Mesenchymal stem cell (in vitro differentiated cells and primary cell): ENCODE data around the gene RCAN3.
A peak's percentile ranks its signal among the peaks of the same experiment; 100 is the strongest.

ENCODE experiments used
- DNase-seq: peaks from one replicate; pipeline ENCODE4 v3.0.0-alpha.2; 2013
- H2AFZ ChIP-seq: one replicate; pipeline ENCODE4 v1.6.1; 2013; ENCODE audit warnings: low read depth, mild to moderate bottlenecking, control low read depth, inconsistent platforms, low read length, moderate library complexity
- H2AK5ac ChIP-seq: 2 replicates; pipeline ENCODE4 v1.6.1; 2013; ENCODE audit warnings: low read length, moderate library complexity, mild to moderate bottlenecking, inconsistent platforms; ENCODE audit not compliant: severe bottlenecking
- H2BK120ac ChIP-seq: one replicate; pipeline ENCODE4 v1.6.1; 2013; ENCODE audit warnings: low read depth, mild to moderate bottlenecking, inconsistent platforms, low read length, moderate library complexity
- H2BK12ac ChIP-seq, 2 experiments: one replicate each; pipeline ENCODE4 v1.6.1; 2013; ENCODE audit warnings: inconsistent platforms in 2 of 2, low read length in 2 of 2, mild to moderate bottlenecking in 2 of 2, moderate library complexity in 2 of 2, control low read depth in 1 of 2
- H2BK15ac ChIP-seq: one replicate; pipeline ENCODE4 v1.6.1; 2013; ENCODE audit warnings: mild to moderate bottlenecking, low read depth, inconsistent platforms; ENCODE audit not compliant: poor library complexity, severe bottlenecking
- H2BK5ac ChIP-seq: 2 replicates; pipeline ENCODE4 v1.6.1; 2013; ENCODE audit warnings: low read depth, mild to moderate bottlenecking, low read length, control low read depth, inconsistent platforms; ENCODE audit not compliant: poor library complexity, severe bottlenecking
- H3K14ac ChIP-seq, 2 experiments: one replicate each; pipeline ENCODE4 v1.6.1; 2013; ENCODE audit warnings: inconsistent platforms in 2 of 2, low read length in 2 of 2, control low read depth in 1 of 2, mild to moderate bottlenecking in 1 of 2, moderate library complexity in 1 of 2
- H3K18ac ChIP-seq, 2 experiments: one replicate each; pipeline ENCODE4 v1.6.1; 2013; ENCODE audit warnings: inconsistent platforms in 2 of 2, low read length in 2 of 2, control low read depth in 1 of 2, low read depth in 1 of 2, mild to moderate bottlenecking in 1 of 2
- H3K23ac ChIP-seq, 2 experiments: one replicate each; pipeline ENCODE4 v1.6.1; 2013; ENCODE audit warnings: inconsistent platforms in 2 of 2, low read length in 2 of 2, mild to moderate bottlenecking in 2 of 2, moderate library complexity in 2 of 2, control low read depth in 1 of 2
- H3K27ac ChIP-seq: 2 replicates; pipeline ENCODE4 v1.5.1; 2013; ENCODE audit warnings: mild to moderate bottlenecking, moderate library complexity, low read length, control low read depth, inconsistent platforms; ENCODE audit not compliant: poor library complexity, severe bottlenecking
- H3K27me3 ChIP-seq, 2 experiments: 2 replicates each; pipeline versions ENCODE4 v1.6.1 to v1.7.0; 2013; ENCODE audit warnings: low read length in 2 of 2, mild to moderate bottlenecking in 2 of 2, moderate library complexity in 2 of 2, control low read depth in 1 of 2, inconsistent platforms in 1 of 2; ENCODE audit not compliant: control insufficient read depth in 1 of 2, insufficient read depth in 1 of 2
- H3K36me3 ChIP-seq, 2 experiments: 2 replicates each; pipeline versions ENCODE4 v1.6.1 to v1.7.0; 2013; ENCODE audit warnings: low read length in 2 of 2, control low read depth in 1 of 2, inconsistent platforms in 1 of 2, low read depth in 1 of 2, mild to moderate bottlenecking in 1 of 2; ENCODE audit not compliant: insufficient read depth in 2 of 2, control insufficient read depth in 1 of 2
- H3K4ac ChIP-seq, 2 experiments: one replicate each; pipeline ENCODE4 v1.6.1; 2013; ENCODE audit warnings: inconsistent platforms in 2 of 2, low read length in 2 of 2, mild to moderate bottlenecking in 2 of 2, moderate library complexity in 2 of 2, control low read depth in 1 of 2, low read depth in 1 of 2
- H3K4me1 ChIP-seq: 2 replicates; pipeline ENCODE4 v1.6.1; 2013; ENCODE audit warnings: low read depth, low read length, control low read depth; ENCODE audit not compliant: control insufficient read depth, insufficient read depth
- H3K4me2 ChIP-seq: 2 replicates; pipeline ENCODE4 v1.6.1; 2013; ENCODE audit warnings: low read length, mild to moderate bottlenecking, inconsistent platforms; ENCODE audit not compliant: poor library complexity, severe bottlenecking
- H3K4me3 ChIP-seq, 2 experiments: 2 replicates each; pipeline versions ENCODE4 v1.5.1 to v1.7.0; 2013; ENCODE audit warnings: low read length in 2 of 2, mild to moderate bottlenecking in 2 of 2, control low read depth in 1 of 2, low read depth in 1 of 2; ENCODE audit not compliant: insufficient read depth in 1 of 2
- H3K79me1 ChIP-seq: replicated peaks from 2 replicates; pipeline ENCODE4 v1.6.1; 2013; ENCODE audit warnings: mild to moderate bottlenecking, control low read depth, low read length, inconsistent platforms; ENCODE audit not compliant: poor library complexity, severe bottlenecking
- H3K9ac ChIP-seq: 2 replicates; pipeline ENCODE4 v1.7.0; 2013; ENCODE audit warnings: mild to moderate bottlenecking, low read length, moderate library complexity
- H3K9me3 ChIP-seq: 2 replicates; pipeline ENCODE4 v1.7.0; 2013; ENCODE audit warnings: mild to moderate bottlenecking, low read length; ENCODE audit not compliant: control insufficient read depth
- H4K8ac ChIP-seq: one replicate; pipeline ENCODE4 v1.6.1; 2013; ENCODE audit warnings: inconsistent platforms, mild to moderate bottlenecking, low read length, moderate library complexity
- H4K91ac ChIP-seq: one replicate; pipeline ENCODE4 v1.6.1; 2013; ENCODE audit warnings: mild to moderate bottlenecking, low read length, inconsistent platforms
- WGBS: methylation state at CpG from one replicate; pipeline ENCODE4 v1.1.7; 2013; ENCODE audit warnings: mixed read lengths; 5-methylcytosine and 5-hydroxymethylcytosine counted together

RCAN3 gene

GRCh38 chr1:24557220-24557619, 54.6 kb downstream of the RCAN3 start:
- H2BK120ac ChIP-seq: no peak overlapping the region
- H3K9ac ChIP-seq: no peak overlapping the region
- no peak overlapping the region for H2BK12ac ChIP-seq
- peaks cover 37% of the 10 kb centered on the region for H3K4me1 ChIP-seq
- H3K14ac ChIP-seq: no peak overlapping the region
- no peak overlapping the region for H3K4me2 ChIP-seq
- no peaks in the 10 kb centered on the region for H3K79me1 ChIP-seq
- H2BK15ac ChIP-seq: no peak overlapping the region
- H4K8ac ChIP-seq: no peak overlapping the region
- H3K27ac ChIP-seq: no peak overlapping the region
- no peak overlapping the region for H3K4ac ChIP-seq
- H2AFZ ChIP-seq: no peak overlapping the region
- peak overlapping the region; percentile 86 for H4K91ac ChIP-seq
- no peak overlapping the region for H2BK5ac ChIP-seq
- H3K36me3 ChIP-seq: no peaks in the 10 kb centered on the region
- no peak overlapping the region for H3K23ac ChIP-seq
- DNase-seq: no peak
- H2AK5ac ChIP-seq: no peak overlapping the region
- no peak overlapping the region for H3K18ac ChIP-seq
- 97% methylated on average over 6 of the region's 6 CpGs for WGBS
- peaks cover 18 to 64% of the 10 kb centered on the region in 2 experiments for H3K27me3 ChIP-seq
- no peak overlapping the region for H3K4me3 ChIP-seq
- no peaks in the 10 kb centered on the region for H3K9me3 ChIP-seq

- no peaks in the 10 kb centered on the region for H3K9me3 ChIP-seq
- peaks cover 18 to 66% of the 10 kb centered on the region in 2 experiments for H3K27me3 ChIP-seq
- H3K9ac ChIP-seq: no peak overlapping the region
- no peak overlapping the region for H3K4me2 ChIP-seq
- H4K91ac ChIP-seq: peak overlapping the region; percentile 67
- H3K4me3 ChIP-seq: no peak overlapping the region
- WGBS: 91% methylated on average over 9 of the region's 9 CpGs
- no peak overlapping the region for H2BK120ac ChIP-seq
- DNase-seq: peak; percentile 23
- H3K14ac ChIP-seq: no peak overlapping the region
- H4K8ac ChIP-seq: no peak overlapping the region
- no peak overlapping the region for H2AFZ ChIP-seq
- no peaks in the 10 kb centered on the region for H3K36me3 ChIP-seq
- no peak overlapping the region for H3K27ac ChIP-seq
- no peak overlapping the region for H2BK5ac ChIP-seq
- no peak overlapping the region for H2BK15ac ChIP-seq
- H3K18ac ChIP-seq: no peak overlapping the region
- no peak overlapping the region for H2AK5ac ChIP-seq
- H3K4me1 ChIP-seq: peaks cover 42% of the 10 kb centered on the region
- H3K4ac ChIP-seq: no peak overlapping the region
- H2BK12ac ChIP-seq: no peak overlapping the region
- H3K23ac ChIP-seq: no peak overlapping the region
- no peaks in the 10 kb centered on the region for H3K79me1 ChIP-seq
Observed at GRCh38 chr1:24557711-24558131, 55.1 kb downstream of the RCAN3 start.

GRCh38 chr1:24558455-24558854, 55.8 kb downstream of the RCAN3 start:
- no peak overlapping the region for H3K9ac ChIP-seq
- H2AK5ac ChIP-seq: peak overlapping the region; percentile 50
- peak overlapping the region in 1 of 2 experiments; percentile 9 for H3K14ac ChIP-seq
- no peaks in the 10 kb centered on the region for H3K9me3 ChIP-seq
- H3K4me2 ChIP-seq: no peak overlapping the region
- H3K4ac ChIP-seq: no peak overlapping the region
- peaks cover 18 to 69% of the 10 kb centered on the region in 2 experiments for H3K27me3 ChIP-seq
- no peak overlapping the region for H3K23ac ChIP-seq
- no peak overlapping the region for H2BK15ac ChIP-seq
- H3K36me3 ChIP-seq: no peaks in the 10 kb centered on the region
- no peak overlapping the region for H2BK5ac ChIP-seq
- H2BK12ac ChIP-seq: peak overlapping the region; percentile 9 to 59
- peaks cover 43% of the 10 kb centered on the region for H3K4me1 ChIP-seq
- 81% methylated on average over 5 of the region's 7 CpGs for WGBS
- no peak overlapping the region for H4K91ac ChIP-seq
- H3K27ac ChIP-seq: no peak overlapping the region
- H4K8ac ChIP-seq: no peak overlapping the region
- H2BK120ac ChIP-seq: no peak overlapping the region
- H3K18ac ChIP-seq: peak overlapping the region in 1 of 2 experiments; percentile 1
- H3K79me1 ChIP-seq: no peaks in the 10 kb centered on the region
- H2AFZ ChIP-seq: no peak overlapping the region
- DNase-seq: no peak
- H3K4me3 ChIP-seq: no peak overlapping the region

GRCh38 chr1:24558902-24559791, 56.5 kb downstream of the RCAN3 start:
- Histone ChIP-seq H3K9me3 (no peaks in the 10 kb centered on the region), H3K18ac (peak overlapping the region in 1 of 2 experiments; percentile 37)
- WGBS: 61% methylated on average over 11 of the region's 12 CpGs

More at GRCh38 chr1:24558902-24559791, 56.5 kb downstream of the RCAN3 start:
- no peak overlapping the region for H2BK120ac ChIP-seq
- peak overlapping the region; percentile 41 for H3K27ac ChIP-seq
- H3K27me3 ChIP-seq: peaks cover 18 to 69% of the 10 kb centered on the region in 2 experiments
- no peak overlapping the region for H4K91ac ChIP-seq
- peak overlapping the region; percentile 35 for H3K4me2 ChIP-seq
- H2AK5ac ChIP-seq: no peak overlapping the region
- no peak overlapping the region for H3K23ac ChIP-seq
- no peak overlapping the region for H2AFZ ChIP-seq
- H3K14ac ChIP-seq: no peak overlapping the region
- no peaks in the 10 kb centered on the region for H3K36me3 ChIP-seq
- H4K8ac ChIP-seq: no peak overlapping the region
- H2BK15ac ChIP-seq: no peak overlapping the region
- H3K79me1 ChIP-seq: no peaks in the 10 kb centered on the region
- H2BK5ac ChIP-seq: no peak overlapping the region
- no peak overlapping the region for H3K9ac ChIP-seq
- no peak overlapping the region for H3K4me3 ChIP-seq
- peak; percentile 84 for DNase-seq
- no peak overlapping the region for H2BK12ac ChIP-seq
- peaks cover 43% of the 10 kb centered on the region for H3K4me1 ChIP-seq
- no peak overlapping the region for H3K4ac ChIP-seq
